Right lobe of liver (tissue), 4 donors: ENCODE results near the gene SLC41A3.

Source experiments
- CTCF ChIP-seq, 4 donors: fragments of 200-600 bp in 3 of 4; fragments of 450-650 bp in 1 of 4; IDR thresholded peaks; one replicate each; pipeline versions ENCODE4 v1.5.1 to v1.8.0; 2016 to 2022; ENCODE audit warnings: antibody characterized with exemption in 4 of 4, mild to moderate bottlenecking in 2 of 4
- POLR2A ChIP-seq: fragments of 450-650 bp; IDR thresholded peaks from one replicate; pipeline ENCODE4 v1.6.1; 2017; ENCODE audit warnings: antibody characterized with exemption, mild to moderate bottlenecking
- donor health status: DM: no; HTN: no; CAD: no.
- donor health status: DM: no; HTN: no; CAD: no.
- donor health status: DM: no; HTN: yes; CAD: no.

- TF ChIP-seq CTCF (IDR thresholded peaks at IDR 0.05) (no peak), POLR2A (no peak)
These were observed 36.1 kb upstream of the SLC41A3 start for GRCh38 chr3:126119976-126120375.
